HG03175 (cell line): Measurements from ENCODE around the gene MRPL46.
"Not testable (repeated sequence)": the region's sequence is repeated elsewhere in the genome, so short reads cannot be mapped to it uniquely, and the experiment has no call there.

Experiments used
- ATAC-seq: cut with Tn5 transposase; IDR thresholded peaks from one replicate; pipeline ENCODE4 v1.9.1; 2021; ENCODE audit warnings: mild to moderate bottlenecking, moderate library complexity; ENCODE audit not compliant: unreplicated experiment

MRPL46 gene

DNA sequence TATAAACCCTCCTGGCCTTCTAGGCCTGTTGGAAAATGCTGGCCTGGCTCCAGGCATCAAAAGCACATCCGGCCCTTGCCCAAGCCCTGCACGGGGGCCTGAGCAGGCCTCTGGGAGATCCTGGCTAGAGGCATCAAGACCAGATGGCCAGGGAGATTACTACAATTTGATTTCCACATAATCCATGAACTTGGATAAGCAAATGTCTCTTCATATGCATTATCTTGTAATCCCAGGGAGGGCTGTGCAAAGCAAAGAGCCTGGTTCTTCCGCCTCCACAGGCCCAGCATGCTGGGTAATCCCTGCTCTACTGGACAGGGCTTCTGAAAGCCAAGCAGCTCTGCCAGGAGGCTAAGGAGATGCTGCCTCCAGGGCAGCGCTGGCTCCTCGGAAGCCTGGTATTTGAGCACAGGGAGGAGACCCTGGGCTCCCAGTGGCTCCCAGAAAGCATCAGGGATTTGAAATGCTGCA lies 18.2 kb downstream of the MRPL46 start:
- ATAC-seq = no peak

- no peak for ATAC-seq
Observed at GRCh38 chr15:88447741-88448140, 19.4 kb downstream of the MRPL46 start.

- no peak for ATAC-seq
Observed at GRCh38 chr15:88447206-88447605, 20.0 kb downstream of the MRPL46 start.

GRCh38 chr15:88441076-88441730 lies 26.0 kb downstream of the MRPL46 start:
- no peak for ATAC-seq

- no peak for ATAC-seq
Observed at GRCh38 chr15:88440021-88440420, 27.2 kb downstream of the MRPL46 start.

DNA sequence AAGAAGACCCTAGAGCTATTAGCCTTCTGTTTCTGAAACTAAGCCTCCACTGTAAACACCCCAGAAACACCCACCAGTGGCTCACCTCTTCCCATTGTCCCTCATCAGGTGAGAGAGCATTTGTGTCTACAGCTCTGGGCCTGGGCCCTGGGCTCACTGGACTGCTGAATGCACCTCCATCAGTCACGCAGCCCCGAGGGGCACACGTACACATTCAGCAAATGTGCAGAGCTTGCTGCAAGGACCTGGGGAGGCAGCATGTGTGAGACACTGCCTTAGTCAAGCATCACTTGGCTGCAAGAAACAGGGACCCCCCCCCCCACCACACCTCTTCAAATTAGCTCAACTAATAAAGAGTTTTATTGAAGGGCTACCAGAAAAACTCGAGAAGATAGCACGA lies 29.0 kb downstream of the MRPL46 start:
- no peak for ATAC-seq

DNA sequence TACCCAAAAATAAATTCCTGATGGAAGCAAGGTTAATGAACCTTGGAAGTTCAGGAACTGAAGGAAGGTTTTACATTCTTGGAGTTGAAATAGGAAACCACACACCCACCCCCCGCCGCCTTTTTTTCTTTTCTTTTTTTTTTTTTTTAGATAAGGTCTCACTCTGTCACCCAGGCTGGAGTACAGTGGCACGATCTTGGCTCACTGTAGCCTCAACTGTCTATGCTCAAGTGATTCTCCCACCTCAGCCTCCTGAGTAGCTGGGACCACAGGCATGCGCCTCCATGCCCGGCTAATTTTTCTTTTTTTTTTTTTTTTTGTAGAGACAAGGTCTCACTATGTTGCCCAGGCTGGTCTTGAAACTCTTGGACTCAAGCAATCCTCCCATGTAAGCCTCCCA lies 33.1 kb downstream of the MRPL46 start:
- not testable (repeated sequence) for ATAC-seq

- ATAC-seq = no peak
Observed at GRCh38 chr15:88433046-88433685, 34.0 kb downstream of the MRPL46 start.

GRCh38 chr15:88431441-88431840 lies 35.7 kb downstream of the MRPL46 start:
- ATAC-seq = no peak

GRCh38 chr15:88430051-88430450 lies 37.1 kb downstream of the MRPL46 start:
- ATAC-seq = no peak

DNA sequence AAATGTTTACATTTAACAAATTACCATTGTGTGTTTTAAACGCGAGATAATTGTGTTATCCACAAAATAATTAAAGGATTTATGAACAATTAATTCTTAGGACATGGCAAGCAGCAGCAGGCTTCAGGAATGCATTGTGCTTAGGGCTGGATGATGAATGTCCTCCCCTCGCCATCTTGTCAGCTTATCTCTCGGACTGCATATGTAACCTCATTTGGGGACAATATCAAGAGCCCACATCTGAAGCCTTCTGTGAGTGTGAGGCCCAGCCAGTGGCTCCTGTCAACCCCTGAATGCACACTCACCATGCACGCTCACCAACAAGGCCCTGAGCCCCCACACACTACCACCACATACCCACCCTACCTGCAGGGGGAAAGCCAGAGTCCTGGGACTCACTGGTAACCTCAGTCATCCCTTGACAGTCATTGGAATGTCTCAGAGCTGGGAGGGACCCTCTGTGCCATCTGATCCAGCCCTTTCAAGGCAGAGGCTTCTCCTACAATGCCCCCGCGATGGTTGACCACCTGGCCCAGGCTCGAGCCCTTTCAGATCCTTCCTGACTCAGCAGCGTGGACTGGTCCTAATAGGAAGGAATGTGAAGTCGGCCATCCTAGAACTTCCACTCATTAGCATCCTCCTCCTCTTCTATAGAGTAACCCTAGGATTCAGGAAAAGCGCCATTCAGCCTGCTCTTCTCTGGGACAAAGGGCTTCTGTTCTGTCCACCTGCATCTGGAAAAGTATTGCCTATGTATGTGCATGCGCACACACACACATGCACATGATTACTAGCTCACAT lies 38.2 kb downstream of the MRPL46 start:
- no peak for ATAC-seq

DNA sequence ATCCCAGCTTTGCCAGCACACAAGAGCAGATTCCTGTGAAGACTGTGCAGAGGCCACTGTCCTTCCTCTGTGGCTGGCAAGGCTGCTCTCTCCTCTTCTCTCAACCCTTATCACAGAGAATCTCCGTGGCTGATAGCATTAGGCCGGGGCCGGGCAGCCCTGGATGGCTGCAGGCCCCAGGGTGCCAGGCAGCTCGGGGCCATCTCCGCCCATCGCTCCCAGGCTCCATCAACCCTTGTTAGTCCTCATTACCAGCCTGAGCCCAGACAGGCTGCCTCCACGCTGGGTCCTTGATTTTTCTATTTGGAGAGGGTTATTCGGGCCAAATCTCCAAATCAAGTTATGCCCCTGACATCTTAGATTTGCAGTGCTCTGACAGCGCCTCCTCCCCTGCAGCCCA lies 39.1 kb downstream of the MRPL46 start:
- ATAC-seq = no peak

GRCh38 chr15:88426304-88426703 lies 40.9 kb downstream of the MRPL46 start:
- no peak for ATAC-seq

- no peak for ATAC-seq
Observed at GRCh38 chr15:88423331-88423730, 43.9 kb downstream of the MRPL46 start.

DNA sequence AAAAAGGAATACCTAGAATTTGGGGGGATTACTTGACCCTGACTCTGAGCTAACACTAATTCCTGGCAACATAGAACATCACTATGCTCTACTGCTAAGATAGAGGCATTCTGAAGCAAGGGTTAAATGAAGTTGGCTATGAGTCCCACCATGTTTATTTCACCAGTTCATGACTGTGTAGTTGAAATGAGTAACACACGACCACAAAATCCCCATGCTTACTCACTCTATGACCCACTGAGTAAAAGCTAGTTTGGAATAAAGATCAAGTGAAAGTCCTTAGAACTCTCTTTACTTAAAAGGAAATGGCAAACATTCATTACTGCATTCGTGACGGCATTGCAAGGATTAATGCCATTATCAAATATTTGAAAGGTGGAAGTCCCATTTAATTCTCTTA lies 47.4 kb downstream of the MRPL46 start:
- no peak for ATAC-seq
